Measurements from ENCODE around the gene NRARP. TPM values are rescaled to one million over a fixed set of nuclear protein-coding genes. Genes with fewer than 3 reads are reported as not detected.
A peak's percentile ranks its signal among the peaks of the same experiment; 100 is the strongest.

Gene NRARP
- total and polyA plus RNA-seq, 8 donors = 1.2 to 323 (median 3.5) TPM

GRCh38 chr9:137300567-137301080 lies 1.4 kb downstream of the NRARP start:
- intact Hi-C loops (cut with DNase I; ENCODE audit: low total_unique reads) = loop anchor here (10.0 kb wide), 1 partner anchor 104 kb away; no protein-coding TSS in a partner anchor

GRCh38 chr9:137299938-137300337 lies 2.1 kb downstream of the NRARP start:
- intact Hi-C loops (cut with DNase I; ENCODE audit: low total_unique reads) = loop anchor here (10.0 kb wide), 1 partner anchor 105 kb away; no protein-coding TSS in a partner anchor
- H3K9me3 ChIP-seq = no peaks in the 10 kb centered on the region
- H3K4me3 ChIP-seq = peak overlapping the region; percentile 43 to 62 (median 54)
- peak in 1 of 3 donors; percentile 23 for TF ChIP-seq POLR2AphosphoS5 (IDR thresholded peaks at IDR 0.05)
- no peak for TF ChIP-seq CTCF (IDR thresholded peaks at IDR 0.05)
- no peak for TF ChIP-seq EP300 (IDR thresholded peaks at IDR 0.05)
- TF ChIP-seq POLR2A (IDR thresholded peaks at IDR 0.05) = no peak
- H3K4me1 ChIP-seq = peaks cover 64 to 88% (median 82%) of the 10 kb centered on the region in 4 donors
- H3K36me3 ChIP-seq = no peaks in the 10 kb centered on the region
- peak overlapping the region; percentile 78 to 90 (median 90) for H3K27ac ChIP-seq
- peaks cover 7 to 94% (median 45%) of the 10 kb centered on the region in 3 donors for H3K27me3 ChIP-seq
- DNase-seq = peak in 1 of 2 donors; percentile 79
- 22 to 37% (median 25%) methylated on average over 16 of the region's 16 CpGs for WGBS, 5 donors

More at GRCh38 chr9:137300567-137301080, 1.4 kb downstream of the NRARP start:
- TF ChIP-seq POLR2AphosphoS5 (IDR thresholded peaks at IDR 0.05) (peak in 1 of 3 donors; percentile 22), EP300 (IDR thresholded peaks at IDR 0.05) (no peak), POLR2A (IDR thresholded peaks at IDR 0.05) (no peak), CTCF (IDR thresholded peaks at IDR 0.05) (no peak)
- WGBS, 5 donors = 1 to 4% (median 3%) methylated on average over 25 of the region's 25 CpGs
- Histone ChIP-seq H3K9me3 (no peaks in the 10 kb centered on the region), H3K27ac (peak overlapping the region; percentile 85 to 90 (median 90)), H3K4me3 (peak overlapping the region; percentile 43 to 62 (median 54)), H3K36me3 (no peaks in the 10 kb centered on the region), H3K4me1 (peaks cover 66 to 91% (median 86%) of the 10 kb centered on the region in 4 donors), H3K27me3 (peaks cover 7 to 94% (median 42%) of the 10 kb centered on the region in 3 donors)
- DNase-seq = peak in 1 of 2 donors; percentile 72

- intact Hi-C loops (cut with DNase I; ENCODE audit: low total_unique reads) = no loop called here
- Histone ChIP-seq H3K9me3 (no peaks in the 10 kb centered on the region), H3K27me3 (peaks cover 7 to 94% (median 47%) of the 10 kb centered on the region in 3 donors), H3K4me1 (peaks cover 61 to 88% (median 80%) of the 10 kb centered on the region in 4 donors), H3K4me3 (peak overlapping the region in 3 of 4 donors; percentile 53 to 62 (median 56)), H3K36me3 (no peaks in the 10 kb centered on the region), H3K27ac (peak overlapping the region; percentile 73 to 90 (median 90))
- TF ChIP-seq POLR2A (IDR thresholded peaks at IDR 0.05) = no peak
- peak in 1 of 2 donors; percentile 32 for DNase-seq
- WGBS, 5 donors = 15 to 54% (median 32%) methylated on average over 10 of the region's 10 CpGs; no CpG with 5 or more reads in 1 of the 5 donors
These were observed 2.9 kb downstream of the NRARP start for GRCh38 chr9:137299203-137299565.

- H3K4me3 ChIP-seq = peak overlapping the region in 3 of 4 donors; percentile 53 to 62 (median 56)
- DNase-seq = peak; percentile 65 to 70
- intact Hi-C loops (cut with DNase I; ENCODE audit: low total_unique reads) = no loop called here
- no peaks in the 10 kb centered on the region for H3K9me3 ChIP-seq
- 19 to 51% (median 34%) methylated on average over 24 of the region's 24 CpGs for WGBS, 5 donors
- H3K4me1 ChIP-seq = peaks cover 61 to 86% (median 80%) of the 10 kb centered on the region in 4 donors
- TF ChIP-seq CTCF (IDR thresholded peaks at IDR 0.05) (no peak), POLR2AphosphoS5 (IDR thresholded peaks at IDR 0.05) (peak in 2 of 3 donors; percentile 52 to 62)
- H3K27me3 ChIP-seq = peaks cover 7 to 94% (median 47%) of the 10 kb centered on the region in 3 donors
- H3K27ac ChIP-seq = peak overlapping the region; percentile 73 to 90 (median 90)
- no peaks in the 10 kb centered on the region for H3K36me3 ChIP-seq
These were observed 3.5 kb downstream of the NRARP start for GRCh38 chr9:137298401-137299202.
